Cardiac muscle cell (in vitro differentiated cells and primary cell): ENCODE results near the gene PABPC1L2B. TPM values are rescaled to one million over a fixed set of nuclear protein-coding genes. Genes with fewer than 3 reads are reported as not detected.
"Not testable (repeated sequence)": the region's sequence is repeated elsewhere in the genome, so short reads cannot be mapped to it uniquely, and the experiment has no call there.

Experiments used
- DNase-seq, 2 donors: peaks; one replicate each; pipeline versions ENCODE4 v3.0.0 to v3.0.0-alpha.2; 2010 to 2017; ENCODE audit warnings: low read depth in 1 of 2, low spot score in 1 of 2
- H3K27ac ChIP-seq: fragments of 200-600 bp; sonication (generic); 2 replicates; pipeline ENCODE4 v1.5.1; 2016
- H3K27me3 ChIP-seq: fragments of 200-600 bp; sonication (generic); 2 replicates; pipeline ENCODE4 v1.6.0; 2016; ENCODE audit warnings: control low read depth
- H3K36me3 ChIP-seq: fragments of 200-600 bp; sonication (generic); 2 replicates; pipeline ENCODE4 v1.5.1; 2016; ENCODE audit warnings: control low read depth
- H3K4me1 ChIP-seq: fragments of 200-600 bp; sonication (generic); 2 replicates; pipeline ENCODE4 v1.8.1; 2017; ENCODE audit warnings: low read depth, mild to moderate bottlenecking, mixed run types
- H3K4me3 ChIP-seq: fragments of 200-600 bp; sonication (generic); 2 replicates; pipeline ENCODE4 v1.5.1; 2016; ENCODE audit warnings: mild to moderate bottlenecking
- H3K9me3 ChIP-seq: fragments of 200-600 bp; sonication (generic); 2 replicates; pipeline ENCODE4 v1.5.1; 2017; ENCODE audit warnings: low read depth, mild to moderate bottlenecking, control low read depth
- CTCF ChIP-seq: IDR thresholded peaks from 2 replicates; pipeline ENCODE4 v1.5.1; 2012; ENCODE audit warnings: low read depth, mild to moderate bottlenecking, low read length
- polyA plus RNA-seq: library from polyadenylated mRNA; unstranded; fragments of >200 nt; fragmentation: Nextera tagmentation; extraction: Ambion mirVana; gene quantifications from 2 replicates; pipeline ENCODE4 v1.2.1, GENCODE V29; 2016
- total RNA-seq: library from RNA; depleted of rRNA; stranded (reverse); fragments of >200 nt; gene quantifications from 2 replicates; pipeline ENCODE4 v1.2.3, GENCODE V29; 2016

Gene PABPC1L2B
- total RNA-seq (0.33 TPM in 1 of 2 replicates, not detected in the other), polyA plus RNA-seq (not detected in 2 replicates)

- not testable (repeated sequence) for H3K4me1 ChIP-seq, H3K9me3 ChIP-seq, H3K4me3 ChIP-seq, H3K36me3 ChIP-seq, H3K27ac ChIP-seq, DNase-seq
- peaks cover 23% of the 10 kb centered on the region for H3K27me3 ChIP-seq
These were observed at the start of gene PABPC1L2B for GRCh38 chrX:73002733-73003132. Gene PABPC1L2B (plus strand): TSS chrX:73002939. CDS start chrX:73003643, 704 bp downstream.

GRCh38 chrX:72959971-72960370 lies 42.8 kb upstream of the PABPC1L2B start:
- H3K36me3 ChIP-seq, H3K4me1 ChIP-seq, DNase-seq, H3K27ac ChIP-seq, H3K27me3 ChIP-seq, H3K9me3 ChIP-seq, H3K4me3 ChIP-seq: not testable (repeated sequence)

GRCh38 chrX:72971859-72972258 lies 30.9 kb upstream of the PABPC1L2B start:
- H3K36me3 ChIP-seq, DNase-seq, H3K4me1 ChIP-seq, H3K27me3 ChIP-seq, H3K9me3 ChIP-seq, H3K4me3 ChIP-seq, H3K27ac ChIP-seq: not testable (repeated sequence)

GRCh38 chrX:72974885-72975284 lies 27.9 kb upstream of the PABPC1L2B start:
- not testable (repeated sequence) for H3K27me3 ChIP-seq, DNase-seq

GRCh38 chrX:72980894-72981469 lies 21.8 kb upstream of the PABPC1L2B start:
- not testable (repeated sequence) for H3K4me3 ChIP-seq, H3K4me1 ChIP-seq, H3K27me3 ChIP-seq, DNase-seq, H3K9me3 ChIP-seq, H3K27ac ChIP-seq, H3K36me3 ChIP-seq

More at GRCh38 chrX:72974885-72975284, 27.9 kb upstream of the PABPC1L2B start:
- H3K9me3 ChIP-seq, H3K4me1 ChIP-seq, H3K27ac ChIP-seq, H3K4me3 ChIP-seq, H3K36me3 ChIP-seq: not testable (repeated sequence)

- H3K27me3 ChIP-seq: peaks cover 23% of the 10 kb centered on the region
- H3K4me1 ChIP-seq, DNase-seq, H3K27ac ChIP-seq, H3K9me3 ChIP-seq, H3K4me3 ChIP-seq, H3K36me3 ChIP-seq: not testable (repeated sequence)
These were observed 1.3 kb downstream of the PABPC1L2B start for GRCh38 chrX:73004032-73004431.

GRCh38 chrX:73021361-73022092 lies 18.8 kb downstream of the PABPC1L2B start:
- no peaks in the 10 kb centered on the region for H3K4me1 ChIP-seq
- no peaks in the 10 kb centered on the region for H3K36me3 ChIP-seq
- no peak overlapping the region for H3K27ac ChIP-seq
- H3K27me3 ChIP-seq: no peaks in the 10 kb centered on the region
- no peaks in the 10 kb centered on the region for H3K9me3 ChIP-seq
- no peak for DNase-seq
- H3K4me3 ChIP-seq: no peak overlapping the region
- no peak for TF ChIP-seq CTCF

GRCh38 chrX:73022093-73022445 lies 19.3 kb downstream of the PABPC1L2B start:
- H3K9me3 ChIP-seq, DNase-seq, H3K27me3 ChIP-seq, H3K27ac ChIP-seq, H3K4me3 ChIP-seq, H3K36me3 ChIP-seq, H3K4me1 ChIP-seq: not testable (repeated sequence)

GRCh38 chrX:73028876-73029275 lies 26.1 kb downstream of the PABPC1L2B start:
- no peak for DNase-seq
- no peaks in the 10 kb centered on the region for H3K9me3 ChIP-seq
- TF ChIP-seq CTCF: no peak
- no peaks in the 10 kb centered on the region for H3K4me1 ChIP-seq
- H3K27ac ChIP-seq: no peak overlapping the region
- no peaks in the 10 kb centered on the region for H3K36me3 ChIP-seq
- no peaks in the 10 kb centered on the region for H3K27me3 ChIP-seq
- H3K4me3 ChIP-seq: no peak overlapping the region

Other genes with a start within 250 kb of the PABPC1L2B start
- gene DMRTC1B, start 226.0 kb upstream of the PABPC1L2B start, total RNA-seq: 0.74 and 0.92 TPM in 2 replicates
- 1.9 and 2.1 TPM in 2 replicates for gene DMRTC1B, start 226.0 kb upstream of the PABPC1L2B start, polyA plus RNA-seq
- gene FAM236B, start 220.3 kb upstream of the PABPC1L2B start, total RNA-seq: not detected in 2 replicates
- not detected in 2 replicates for gene FAM236B, start 220.3 kb upstream of the PABPC1L2B start, polyA plus RNA-seq
- gene FAM236D, start 194.7 kb upstream of the PABPC1L2B start, total RNA-seq: not detected in 2 replicates
- not detected in 2 replicates for gene FAM236D, start 194.7 kb upstream of the PABPC1L2B start, polyA plus RNA-seq
- not detected in 2 replicates for gene FAM236C, start 90.3 kb upstream of the PABPC1L2B start, total RNA-seq
- gene FAM236C, start 90.3 kb upstream of the PABPC1L2B start, polyA plus RNA-seq: not detected in 2 replicates
- gene FAM236A, start 64.7 kb upstream of the PABPC1L2B start, total RNA-seq: not detected in 2 replicates
- not detected in 2 replicates for gene FAM236A, start 64.7 kb upstream of the PABPC1L2B start, polyA plus RNA-seq
- 0.46 TPM in 1 of 2 replicates, not detected in the other for gene DMRTC1, start 59.1 kb upstream of the PABPC1L2B start, total RNA-seq
- 0.23 and 1.5 TPM in 2 replicates for gene DMRTC1, start 59.1 kb upstream of the PABPC1L2B start, polyA plus RNA-seq
- not detected in 2 replicates for gene PABPC1L2A, start 76.6 kb downstream of the PABPC1L2B start, total RNA-seq
- not detected in 2 replicates for gene PABPC1L2A, start 76.6 kb downstream of the PABPC1L2B start, polyA plus RNA-seq
- gene NAP1L2, start 211.9 kb downstream of the PABPC1L2B start, total RNA-seq: 7.5 and 8.8 TPM in 2 replicates
- gene NAP1L2, start 211.9 kb downstream of the PABPC1L2B start, polyA plus RNA-seq: 2.7 and 3.6 TPM in 2 replicates